HUES6 (cell line): ENCODE measurements around the gene ZNRF3.
A peak's percentile ranks its signal among the peaks of the same experiment; 100 is the strongest.
"Not testable (repeated sequence)": the region's sequence is repeated elsewhere in the genome, so short reads cannot be mapped to it uniquely, and the experiment has no call there.

Experiments
- H3K27ac ChIP-seq: 2 replicates; pipeline ENCODE4 v1.7.0; 2013; ENCODE audit warnings: low read depth, mild to moderate bottlenecking, low read length, inconsistent platforms
- H3K27me3 ChIP-seq: 2 replicates; pipeline ENCODE4 v1.6.1; 2013; ENCODE audit warnings: low read length; ENCODE audit not compliant: control insufficient read depth, insufficient read depth
- H3K36me3 ChIP-seq: 2 replicates; pipeline ENCODE4 v1.6.1; 2013; ENCODE audit warnings: low read length; ENCODE audit not compliant: control insufficient read depth, insufficient read depth
- H3K4me1 ChIP-seq: 2 replicates; pipeline ENCODE4 v1.6.1; 2013; ENCODE audit warnings: low read length; ENCODE audit not compliant: control insufficient read depth, insufficient read depth
- H3K4me3 ChIP-seq: 2 replicates; pipeline ENCODE4 v1.5.1; 2013; ENCODE audit warnings: low read depth, low read length
- H3K9ac ChIP-seq: one replicate; pipeline ENCODE4 v1.6.1; 2013; ENCODE audit warnings: mild to moderate bottlenecking, low read length
- H3K9me3 ChIP-seq: 2 replicates; pipeline ENCODE4 v1.6.1; 2013; ENCODE audit warnings: low read depth, low read length; ENCODE audit not compliant: control insufficient read depth, insufficient read depth

Gene ZNRF3

GRCh38 chr22:28999919-29000556 lies 116.7 kb downstream of the ZNRF3 start:
- Histone ChIP-seq H3K9ac (peak overlapping the region; percentile 11), H3K4me3 (peak overlapping the region; percentile 3; the same call in 1 of the 2 replicates), H3K36me3 (no peaks in the 10 kb centered on the region), H3K9me3 (no peaks in the 10 kb centered on the region), H3K27ac (peak overlapping the region; percentile 94), H3K27me3 (no peaks in the 10 kb centered on the region), H3K4me1 (peaks cover 46% of the 10 kb centered on the region)

- H3K9me3 ChIP-seq, result no peaks in the 10 kb centered on the region
- H3K9ac ChIP-seq, result no peak overlapping the region
- no peaks in the 10 kb centered on the region for H3K36me3 ChIP-seq
- peaks cover 52% of the 10 kb centered on the region for H3K4me1 ChIP-seq
- H3K4me3 ChIP-seq, result no peak overlapping the region
- peak overlapping the region; percentile 94 for H3K27ac ChIP-seq
- H3K27me3 ChIP-seq, result no peaks in the 10 kb centered on the region
Observed at GRCh38 chr22:29000641-29001040, 117.3 kb downstream of the ZNRF3 start.

- Histone ChIP-seq H3K27me3 (no peaks in the 10 kb centered on the region), H3K36me3 (no peaks in the 10 kb centered on the region), H3K27ac (peak overlapping the region; percentile 39; the same call in 1 of the 2 replicates), H3K4me1 (peaks cover 60% of the 10 kb centered on the region), H3K9ac (no peak overlapping the region), H3K9me3 (no peaks in the 10 kb centered on the region), H3K4me3 (no peak overlapping the region)
Observed at GRCh38 chr22:29002603-29003002, 119.2 kb downstream of the ZNRF3 start.

GRCh38 chr22:29003552-29003951 lies 120.2 kb downstream of the ZNRF3 start:
- Histone ChIP-seq H3K36me3 (no peaks in the 10 kb centered on the region), H3K9me3 (no peaks in the 10 kb centered on the region), H3K27me3 (no peaks in the 10 kb centered on the region), H3K4me1 (peaks cover 61% of the 10 kb centered on the region), H3K27ac (peak overlapping the region; percentile 69; the same call in 1 of the 2 replicates), H3K9ac (no peak overlapping the region), H3K4me3 (no peak overlapping the region)

- Histone ChIP-seq H3K27me3 (no peaks in the 10 kb centered on the region), H3K4me1 (peaks cover 63% of the 10 kb centered on the region), H3K36me3 (no peaks in the 10 kb centered on the region), H3K4me3 (peak overlapping the region; percentile 40; the same call in 1 of the 2 replicates), H3K27ac (peak overlapping the region; percentile 69), H3K9me3 (no peaks in the 10 kb centered on the region), H3K9ac (peak overlapping the region; percentile 58)
Observed at GRCh38 chr22:29003975-29004646, 120.7 kb downstream of the ZNRF3 start.

GRCh38 chr22:29004647-29005371 lies 121.4 kb downstream of the ZNRF3 start:
- no peaks in the 10 kb centered on the region for H3K27me3 ChIP-seq
- H3K9me3 ChIP-seq, result no peaks in the 10 kb centered on the region
- H3K4me1 ChIP-seq, result peaks cover 59% of the 10 kb centered on the region
- peak overlapping the region; percentile 71 for H3K9ac ChIP-seq
- no peaks in the 10 kb centered on the region for H3K36me3 ChIP-seq
- peak overlapping the region; percentile 69; the same call in 1 of the 2 replicates for H3K27ac ChIP-seq
- peak overlapping the region; percentile 40 for H3K4me3 ChIP-seq

- H3K27ac ChIP-seq, H3K27me3 ChIP-seq, H3K4me3 ChIP-seq, H3K9me3 ChIP-seq, H3K36me3 ChIP-seq, H3K9ac ChIP-seq: not testable (repeated sequence)
- H3K4me1 ChIP-seq, result peaks cover 52% of the 10 kb centered on the region
Observed at GRCh38 chr22:29005754-29006153, 122.4 kb downstream of the ZNRF3 start.

- H3K9me3 ChIP-seq, result no peaks in the 10 kb centered on the region
- no peaks in the 10 kb centered on the region for H3K36me3 ChIP-seq
- H3K4me3 ChIP-seq, result no peak overlapping the region
- H3K4me1 ChIP-seq, result peaks cover 57% of the 10 kb centered on the region
- no peaks in the 10 kb centered on the region for H3K27me3 ChIP-seq
- H3K9ac ChIP-seq, result no peak overlapping the region
- no peak overlapping the region for H3K27ac ChIP-seq
Observed at GRCh38 chr22:29006346-29006745, 123.0 kb downstream of the ZNRF3 start.

- Histone ChIP-seq H3K27me3 (no peaks in the 10 kb centered on the region), H3K9ac (no peak overlapping the region), H3K9me3 (no peaks in the 10 kb centered on the region), H3K36me3 (no peaks in the 10 kb centered on the region), H3K4me3 (no peak overlapping the region), H3K27ac (no peak overlapping the region), H3K4me1 (peaks cover 56% of the 10 kb centered on the region)
Observed at GRCh38 chr22:29009148-29009547, 125.8 kb downstream of the ZNRF3 start.

GRCh38 chr22:29011240-29012100 lies 128.1 kb downstream of the ZNRF3 start:
- Histone ChIP-seq H3K9me3 (no peaks in the 10 kb centered on the region), H3K4me1 (peaks cover 53% of the 10 kb centered on the region), H3K4me3 (no peak overlapping the region), H3K36me3 (no peaks in the 10 kb centered on the region), H3K27me3 (no peaks in the 10 kb centered on the region), H3K9ac (no peak overlapping the region), H3K27ac (no peak overlapping the region)
